Tongue (tissue), 2 donors: Measurements from ENCODE around the gene NRF1. TPM values are rescaled to one million over a fixed set of nuclear protein-coding genes. Genes with fewer than 3 reads are reported as not detected.

ENCODE experiments used
- DNase-seq: peaks from one replicate; pipeline ENCODE4 v3.0.0-alpha.2; 2015
- total RNA-seq: library from RNA; depleted of rRNA; stranded (reverse); fragments of >200 nt; gene quantifications from one replicate; pipeline ENCODE4 v1.2.3, GENCODE V29; 2014

The NRF1 gene
- total RNA-seq, 1 donor from 2014 or later = 19.6 TPM

DNA sequence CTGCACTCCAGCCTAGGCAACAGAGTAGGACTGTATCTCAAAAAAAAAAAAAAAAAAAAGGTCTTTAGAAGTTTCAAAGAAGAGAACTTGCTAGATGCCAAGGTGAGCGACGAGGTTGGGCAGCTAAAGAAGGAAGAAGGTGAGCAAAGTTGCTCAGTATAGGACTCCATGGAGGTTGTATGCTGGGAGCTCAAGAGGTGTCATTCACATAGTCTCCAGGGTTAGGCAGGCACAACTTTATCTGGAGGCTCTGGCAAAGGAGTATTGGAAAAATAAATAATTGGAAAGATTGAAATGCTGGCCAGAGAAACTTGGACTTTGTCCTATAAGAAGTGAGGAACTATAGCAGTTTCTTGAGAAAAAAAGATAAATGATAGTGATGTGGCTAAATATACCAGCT is 74.5 kb downstream of the NRF1 start:
- DNase-seq = no peak

DNA sequence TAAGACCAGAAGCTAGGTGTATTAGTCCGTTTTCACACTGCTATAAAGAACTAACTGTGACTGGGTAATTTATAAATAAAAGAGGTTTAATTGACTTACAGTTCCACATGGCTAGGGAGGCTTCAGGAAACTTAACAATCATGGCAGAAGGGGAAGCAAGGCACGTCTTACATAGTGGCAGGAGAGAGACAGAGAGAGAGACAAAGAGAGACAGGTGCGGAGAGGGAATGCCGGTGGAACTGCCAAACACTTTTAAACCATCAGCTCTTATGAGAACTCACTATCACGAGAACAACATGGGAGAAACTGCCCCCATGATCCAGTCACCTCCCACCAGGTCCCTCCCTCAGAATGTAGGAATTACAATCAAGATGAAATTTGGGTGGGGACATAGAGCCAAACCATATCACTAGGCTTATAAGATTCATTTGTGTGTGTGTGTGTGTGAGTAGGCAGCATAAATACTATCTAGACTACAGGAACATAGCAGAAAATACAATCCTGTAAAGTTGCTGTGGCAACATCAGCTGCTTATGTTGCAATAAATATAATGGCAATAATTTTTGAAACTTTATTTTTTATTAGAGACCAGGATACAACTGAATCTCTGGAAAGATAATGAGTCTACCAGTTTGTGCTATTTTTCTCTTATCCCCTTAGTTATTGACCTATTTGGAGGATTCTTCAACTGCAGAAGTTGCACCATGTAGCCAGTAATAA is 77.1 kb downstream of the NRF1 start:
- DNase-seq = no peak

DNA sequence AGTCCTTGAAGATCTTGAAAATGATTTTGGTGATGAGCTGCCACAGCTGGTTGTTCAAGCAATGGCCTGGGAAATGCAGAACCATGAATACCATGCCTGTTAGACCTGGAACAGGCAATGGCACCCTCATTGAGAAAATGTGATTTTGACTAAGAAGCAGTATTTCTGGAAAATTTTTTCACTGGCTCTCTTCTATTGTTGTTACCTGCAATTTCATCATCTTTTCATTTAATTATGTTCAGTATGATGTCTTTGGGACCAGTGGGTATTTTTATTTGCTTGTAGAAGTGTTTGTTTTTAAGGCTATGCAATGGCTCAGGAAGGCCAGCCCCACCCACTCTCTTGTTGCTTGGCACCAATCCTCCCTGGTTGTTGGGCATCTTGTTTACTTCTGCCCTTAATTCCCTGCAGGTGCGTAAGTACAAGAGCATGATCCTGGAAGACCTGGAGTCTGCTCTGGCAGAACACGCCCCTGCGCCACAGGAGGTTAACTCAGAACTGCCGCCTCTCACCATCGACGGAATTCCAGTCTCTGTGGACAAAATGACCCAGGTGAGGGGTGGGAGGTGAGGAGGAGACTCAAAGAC is 78.6 kb downstream of the NRF1 start:
- DNase-seq = no peak

DNA sequence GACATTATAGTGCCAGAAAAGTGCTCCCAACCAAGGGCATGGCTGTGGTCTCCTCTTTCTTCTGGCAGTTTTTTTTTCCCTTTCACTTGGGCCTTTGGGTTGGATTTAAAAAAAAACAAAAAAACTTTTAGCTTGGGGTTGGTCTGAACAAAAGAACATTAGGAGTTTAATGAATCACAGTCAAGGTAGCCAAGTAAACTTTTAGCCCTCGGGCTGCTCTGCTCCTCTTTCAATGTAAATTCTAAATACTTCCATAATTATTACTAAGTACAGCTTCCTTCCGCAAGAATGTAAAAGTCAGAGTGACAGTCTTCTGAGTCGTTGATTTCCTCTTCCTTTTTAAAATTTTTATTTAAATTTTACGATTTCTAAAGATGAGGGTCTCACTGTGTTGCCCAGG is 79.2 kb downstream of the NRF1 start:
- DNase-seq = no peak

DNA sequence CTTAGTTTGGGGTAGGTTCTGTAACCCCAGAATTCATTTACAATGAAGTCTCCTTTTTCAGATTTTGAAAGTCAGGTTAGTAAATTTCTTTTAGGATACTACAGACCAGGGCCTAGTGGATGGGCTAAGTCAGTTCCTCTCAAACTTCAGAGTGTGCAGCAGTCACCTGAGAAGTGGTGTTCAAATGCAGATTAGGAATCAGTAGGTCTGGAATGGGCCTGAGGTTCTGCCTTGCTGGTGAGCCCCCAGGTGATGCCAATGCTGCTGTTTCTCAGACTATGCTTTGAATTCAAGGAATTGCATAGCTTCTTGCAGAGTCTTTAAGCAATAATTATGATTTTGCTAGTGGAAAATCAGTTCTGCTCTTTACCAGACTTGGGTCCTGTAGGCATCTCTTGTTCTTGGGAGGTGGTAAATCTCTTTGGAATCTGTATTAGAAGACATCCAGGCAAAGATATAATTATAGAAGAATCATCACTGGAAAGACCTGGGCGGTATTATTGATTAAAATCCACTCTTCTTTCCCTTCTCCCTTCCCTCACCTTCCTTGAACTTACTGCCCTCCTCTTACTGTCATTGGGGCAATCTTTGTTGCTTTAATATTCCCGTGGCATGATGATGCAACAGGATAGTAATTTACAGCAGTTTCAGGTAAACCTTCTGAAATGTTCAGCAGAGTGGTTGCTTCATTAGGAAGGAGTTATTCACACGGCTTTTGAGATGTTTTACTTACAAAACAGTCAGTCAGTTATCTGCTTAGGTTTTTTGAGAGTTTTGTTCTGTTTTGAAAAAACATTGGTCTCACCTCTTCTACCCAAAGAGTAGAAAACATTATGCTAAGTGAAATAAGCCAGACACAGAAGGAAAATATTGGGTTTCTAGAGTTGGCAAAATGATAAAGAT is 87.2 kb downstream of the NRF1 start:
- DNase-seq = no peak

DNA sequence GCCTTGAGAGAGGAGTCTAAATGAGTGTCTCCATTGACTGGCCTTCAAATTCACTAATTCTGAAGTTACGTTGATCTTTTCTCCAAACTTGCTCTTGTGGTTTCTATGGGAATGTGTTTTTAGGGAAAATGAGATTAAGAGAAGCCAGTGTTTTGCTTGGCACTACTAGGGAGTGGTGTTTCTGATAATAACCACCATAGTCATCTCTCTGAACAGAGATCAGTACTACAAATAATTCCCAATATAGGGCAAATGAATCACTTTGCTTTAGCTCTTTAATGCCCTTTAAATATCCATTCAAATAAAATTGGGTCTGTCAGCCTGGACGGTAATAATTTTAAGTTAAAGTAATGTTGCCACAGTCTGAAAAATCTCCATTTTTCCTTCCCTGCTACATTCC is 90.8 kb downstream of the NRF1 start:
- no peak for DNase-seq

DNA sequence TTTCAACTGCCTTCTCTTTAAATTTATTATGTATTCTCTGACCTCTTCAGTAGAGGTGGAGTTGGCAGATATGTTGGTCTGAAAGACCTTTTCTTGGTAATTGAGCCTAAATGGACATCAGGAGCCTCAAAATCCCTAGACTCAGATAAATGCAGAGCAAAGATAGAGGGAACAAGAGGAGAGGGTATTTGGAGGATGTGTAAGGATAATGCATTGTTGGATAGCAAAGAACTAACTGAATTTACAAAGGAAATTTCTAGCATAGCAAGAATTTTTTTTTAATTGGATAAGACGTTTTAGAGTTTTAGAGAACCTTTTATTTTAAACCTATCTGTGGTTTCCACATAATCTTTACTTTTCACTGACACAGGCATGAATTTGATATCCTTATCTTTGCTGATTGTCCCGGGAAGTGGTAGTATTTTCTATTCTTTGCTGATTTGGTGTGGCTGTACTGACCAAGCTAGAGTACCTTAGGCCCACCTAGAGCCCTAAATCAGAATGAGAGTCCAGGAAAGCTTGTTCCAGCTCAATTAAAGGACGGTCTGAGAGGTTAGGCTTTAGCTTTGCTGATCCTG is 91.3 kb downstream of the NRF1 start:
- no peak for DNase-seq

DNA sequence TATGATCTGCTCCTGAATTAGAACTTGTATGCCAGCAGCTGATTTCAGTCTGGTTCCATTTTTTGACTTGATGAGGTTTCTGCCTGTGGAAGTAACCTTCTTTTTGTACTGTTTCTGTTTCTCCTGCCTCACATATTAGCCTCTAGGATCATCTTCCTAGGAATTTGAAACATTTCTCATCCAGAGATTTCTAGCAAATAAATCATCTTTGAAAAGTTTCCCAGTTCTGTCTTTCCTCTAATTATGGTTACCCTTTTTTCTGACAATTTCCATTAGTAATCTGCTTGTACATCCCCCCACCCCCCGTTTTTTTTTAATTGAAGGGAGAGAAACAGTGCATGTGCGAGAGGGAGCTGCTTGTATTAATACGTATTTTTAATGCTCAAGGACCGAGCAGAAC is 92.2 kb downstream of the NRF1 start:
- no peak for DNase-seq

DNA sequence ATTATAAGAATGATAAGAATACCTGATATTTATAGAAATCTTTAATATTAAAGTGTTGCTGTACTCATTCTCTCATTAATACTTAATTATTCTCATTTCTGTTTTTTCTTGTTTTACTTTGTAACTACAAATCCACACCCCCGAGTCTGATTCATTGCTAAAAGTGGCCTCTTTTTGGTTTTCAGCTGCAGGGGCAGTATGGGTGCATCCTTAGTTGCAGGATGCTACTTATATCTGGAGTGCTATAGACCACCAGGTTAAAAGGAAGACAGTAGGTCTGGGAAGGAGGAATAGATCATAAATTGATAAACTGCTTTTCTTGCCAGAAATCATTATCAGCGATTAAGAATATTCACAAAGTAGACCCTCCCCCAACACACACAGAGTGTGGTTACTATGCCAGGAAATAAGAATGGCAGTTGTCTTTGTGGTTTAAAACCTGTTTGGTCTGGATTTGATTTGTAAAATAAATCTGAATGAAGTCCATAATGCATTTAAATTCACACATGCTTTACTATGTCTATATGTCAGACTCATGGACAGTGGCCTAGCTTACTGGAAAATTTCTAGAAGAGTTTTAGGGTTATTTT is 96.5 kb downstream of the NRF1 start:
- DNase-seq = no peak

DNA sequence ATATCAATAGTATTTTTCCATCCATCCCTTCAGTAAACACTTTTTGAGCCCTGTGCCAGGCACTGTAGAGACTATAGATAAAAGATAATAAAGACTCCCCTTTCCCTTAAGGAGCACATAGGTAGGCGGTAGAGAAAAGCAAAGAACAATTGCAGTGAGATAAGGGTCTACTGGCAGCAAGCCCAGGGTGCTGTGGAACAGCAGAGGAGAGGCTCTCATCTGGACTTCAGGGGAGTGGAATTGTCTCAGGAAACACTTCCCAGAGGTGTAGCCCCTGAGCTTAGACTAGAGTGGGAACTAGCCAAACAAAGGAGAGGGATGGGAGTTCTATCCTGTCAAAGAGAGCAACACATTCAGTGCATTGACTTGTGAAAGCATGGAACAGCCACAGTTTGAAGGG is 102.0 kb downstream of the NRF1 start:
- no peak for DNase-seq

DNA sequence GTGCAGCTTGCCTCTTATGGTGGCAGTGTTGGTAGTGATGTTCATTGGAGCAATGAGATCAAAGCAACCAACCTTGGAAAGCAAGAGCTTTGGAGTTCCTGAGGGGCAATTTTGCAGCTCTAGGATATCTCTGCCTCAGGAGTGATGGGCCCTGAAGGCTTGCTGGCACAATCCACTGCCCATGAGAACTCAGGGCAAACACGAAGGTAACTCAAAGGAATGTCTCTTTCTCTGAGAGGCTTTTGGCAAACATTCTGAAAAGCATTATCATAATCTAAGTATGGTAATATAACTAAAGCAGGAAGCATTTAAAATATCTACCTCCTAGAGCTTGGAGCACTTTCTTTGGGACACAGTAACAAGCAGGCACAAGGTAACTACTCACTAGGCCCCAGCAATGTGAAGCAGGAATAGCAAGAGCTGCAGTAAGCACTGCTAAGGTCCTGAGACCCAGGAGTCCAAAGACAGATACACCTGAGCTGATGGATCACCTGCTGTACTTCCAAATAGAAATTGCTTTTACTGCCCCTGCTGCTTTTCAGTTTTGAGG is 103.1 kb downstream of the NRF1 start:
- DNase-seq = no peak

DNA sequence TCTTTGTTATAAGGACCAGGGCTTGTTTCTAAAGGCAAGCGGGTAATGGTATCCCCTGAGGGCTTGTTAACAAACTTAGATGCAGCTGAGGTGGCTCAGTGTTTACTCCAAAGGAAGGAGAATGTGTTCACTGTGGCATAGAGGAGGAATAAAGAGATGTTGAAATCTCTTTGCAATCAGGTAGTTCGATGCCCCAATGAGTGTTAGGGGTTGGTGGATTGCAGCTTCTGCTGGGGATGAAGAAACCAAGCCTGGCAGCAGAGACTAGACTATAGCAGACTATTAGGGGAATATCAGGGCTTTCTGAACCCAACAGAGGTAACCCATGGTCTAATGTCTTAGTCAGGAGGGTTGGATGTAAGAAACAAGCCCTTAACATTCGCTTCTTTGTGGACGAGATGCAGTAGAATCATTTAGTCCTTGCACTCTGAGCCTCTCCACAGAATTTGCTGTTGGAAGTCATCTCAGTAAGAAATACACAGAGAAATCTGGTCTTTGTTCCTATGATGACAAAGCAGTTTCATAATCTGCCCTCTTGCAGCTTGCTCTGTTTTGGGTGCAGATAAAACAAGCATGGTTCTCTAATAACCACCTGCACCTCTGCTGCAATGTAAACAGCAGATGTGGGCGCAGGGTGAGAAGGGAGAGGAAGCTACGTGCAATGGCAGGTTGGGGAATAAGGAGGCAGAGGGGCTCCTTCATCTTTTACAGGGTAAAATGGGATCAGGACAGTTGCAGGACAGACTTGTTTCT is 108.6 kb downstream of the NRF1 start:
- DNase-seq = no peak

DNA sequence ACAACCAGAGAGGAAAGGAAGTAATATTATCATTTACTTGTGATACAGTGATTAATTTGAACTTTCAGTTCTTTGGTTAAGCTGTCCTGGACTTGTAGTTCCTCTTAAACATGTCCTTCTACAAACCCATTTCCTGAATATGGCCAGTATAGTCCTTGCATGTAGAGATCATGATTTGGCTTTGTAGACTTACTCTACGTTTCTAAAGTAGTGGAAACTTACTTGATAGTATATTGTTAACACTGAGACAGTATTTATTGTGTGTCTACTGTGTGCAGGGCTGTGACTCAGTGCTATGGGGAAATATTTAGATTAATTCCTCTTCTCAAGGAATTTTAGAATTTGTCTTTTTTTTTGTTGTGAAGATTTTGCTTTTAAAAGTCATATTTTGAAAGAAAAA is 109.5 kb downstream of the NRF1 start:
- DNase-seq = no peak

DNA sequence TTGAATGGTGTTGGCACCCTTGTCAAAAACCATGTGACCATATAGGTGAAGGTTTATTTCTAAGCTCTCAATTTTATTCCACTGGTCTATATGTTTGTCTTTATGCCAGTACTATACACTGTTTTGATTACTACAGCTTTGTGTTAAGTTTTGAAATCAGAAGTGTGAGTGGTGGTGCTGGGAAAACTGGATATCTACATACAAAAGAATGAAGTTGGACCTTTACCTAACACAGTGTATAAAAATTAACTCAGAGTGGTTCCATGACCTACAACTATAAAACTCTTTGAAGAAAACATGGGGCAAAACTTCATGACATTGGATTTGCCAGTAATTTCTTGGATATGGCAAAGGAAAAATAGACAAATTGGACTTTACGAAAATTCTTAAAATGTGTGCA is 112.2 kb downstream of the NRF1 start:
- no peak for DNase-seq

DNA sequence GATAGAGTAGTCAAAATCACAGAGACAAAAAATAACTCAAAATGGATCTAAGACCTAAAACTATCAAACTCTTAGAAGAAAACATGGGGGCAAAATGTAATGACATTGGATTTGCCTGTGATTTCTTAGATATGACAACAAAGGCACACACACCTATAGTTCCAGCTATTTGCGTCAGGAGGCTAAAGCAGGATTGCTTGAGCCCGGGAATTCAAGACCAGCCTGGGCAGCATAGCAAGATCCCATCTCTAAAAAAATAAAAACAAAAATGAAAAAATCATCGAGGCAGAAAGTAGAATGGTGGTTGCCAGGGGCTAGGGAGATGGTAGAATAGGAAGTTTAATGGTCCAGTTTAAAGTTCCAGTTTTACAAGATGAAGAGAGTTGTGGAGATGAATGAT is 113.3 kb downstream of the NRF1 start:
- DNase-seq = no peak

DNA sequence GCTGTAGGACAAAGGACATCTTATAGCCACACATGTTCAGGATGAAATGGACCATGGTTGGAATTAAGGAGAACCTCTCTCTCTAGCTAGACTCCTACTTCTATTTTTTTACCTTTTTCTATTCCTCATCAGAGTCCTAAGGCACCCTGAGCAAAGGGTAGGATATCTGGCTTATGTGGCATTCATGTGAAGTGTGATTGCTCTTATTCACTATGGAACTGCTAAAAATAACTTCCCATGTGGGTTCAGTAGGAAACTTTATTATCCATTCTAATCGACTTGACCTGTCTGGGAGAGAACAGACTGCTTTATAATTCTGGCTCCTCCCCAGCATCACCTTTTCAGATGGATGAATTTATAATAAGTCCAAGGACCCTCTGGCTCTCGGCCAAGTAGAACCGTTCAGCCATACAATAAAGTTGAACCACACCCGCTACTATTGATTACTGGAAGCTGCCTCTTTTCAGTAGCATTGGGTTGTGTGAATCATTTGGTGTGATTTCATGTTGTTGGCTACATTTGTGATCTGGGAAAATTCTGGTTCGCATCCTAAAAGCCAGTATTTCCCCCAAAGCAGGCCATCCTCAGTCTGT is 117.5 kb downstream of the NRF1 start:
- no peak for DNase-seq

DNA sequence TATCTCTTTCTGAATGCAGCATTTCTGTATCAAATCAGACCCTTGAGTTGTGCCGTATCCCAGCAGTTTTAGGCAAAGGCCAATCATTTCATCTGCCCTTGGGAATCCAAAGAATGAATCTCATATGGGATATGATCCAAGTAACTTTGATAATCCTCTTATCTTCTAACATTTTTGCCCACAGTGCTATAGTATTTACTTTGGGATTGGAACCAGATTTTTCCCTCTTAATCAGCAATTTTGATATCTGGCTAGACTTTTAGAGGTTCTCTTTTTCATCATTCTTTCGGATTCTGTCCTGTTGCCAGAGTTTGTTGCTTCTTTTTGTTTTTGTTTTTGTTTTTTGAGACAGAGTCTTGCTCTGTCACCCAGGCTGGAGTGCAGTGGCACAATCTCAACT is 118.0 kb downstream of the NRF1 start:
- no peak for DNase-seq

DNA sequence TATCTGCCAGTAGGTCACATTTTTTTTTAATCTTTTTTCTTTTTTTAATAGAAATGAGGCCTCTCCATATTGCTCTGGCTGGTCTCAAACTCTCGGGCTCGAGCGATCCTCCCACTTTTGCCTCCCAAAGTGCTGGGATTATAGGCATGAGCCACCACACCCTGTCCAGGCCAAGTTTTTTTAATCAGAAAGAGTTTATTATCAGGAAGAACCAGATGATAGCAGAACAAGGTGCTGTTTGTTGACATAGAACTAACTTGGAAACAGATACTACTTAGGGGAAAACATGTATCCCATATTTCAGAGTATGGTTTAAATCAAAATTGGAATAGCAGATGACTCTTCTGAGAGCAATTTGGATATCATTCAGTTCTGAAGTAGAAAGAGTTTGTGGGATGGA is 118.6 kb downstream of the NRF1 start:
- no peak for DNase-seq

DNA sequence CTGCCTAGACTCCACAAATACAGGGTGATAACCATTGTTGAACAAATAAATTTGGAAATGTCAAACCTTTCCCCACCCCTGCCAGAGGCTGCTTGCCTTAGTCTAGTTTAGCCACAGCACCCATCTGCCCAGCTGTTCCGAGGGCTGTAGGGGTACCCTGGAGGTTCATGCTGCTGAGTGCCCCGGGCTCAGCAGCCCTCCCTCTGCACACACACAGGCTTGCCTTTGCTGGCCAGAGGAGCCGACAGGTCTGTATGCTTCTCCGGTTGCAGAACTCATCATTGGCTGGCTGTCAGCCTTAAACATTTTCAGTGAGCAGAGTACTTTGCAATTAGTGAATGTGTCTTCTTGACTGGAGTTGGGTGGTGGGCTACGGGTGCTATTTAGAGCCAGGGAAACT is 122.9 kb downstream of the NRF1 start:
- no peak for DNase-seq

DNA sequence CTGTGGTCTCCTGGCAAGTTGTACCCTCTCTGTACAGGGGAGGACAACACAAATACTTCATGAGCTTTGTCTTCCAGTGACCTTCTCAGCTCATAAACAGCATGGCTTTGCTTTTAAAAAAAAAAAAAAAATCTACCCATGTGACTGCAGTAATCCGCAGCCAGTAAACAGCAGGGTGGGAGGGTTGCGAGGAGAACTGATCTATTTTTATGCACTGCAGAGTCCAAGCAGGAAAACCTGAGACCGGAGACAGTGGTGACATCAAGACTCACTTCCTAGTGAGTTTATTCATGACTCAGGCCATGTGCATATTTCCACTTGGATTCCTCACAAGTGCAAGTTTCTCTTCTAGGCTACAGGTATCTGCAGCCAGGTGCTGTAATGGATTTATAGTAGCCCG is 127.9 kb downstream of the NRF1 start:
- peak; percentile 67 for DNase-seq
